ENCODE results near the gene TADA2A.

The TADA2A gene

GRCh38 chr17:37386462-37386861 lies 20.2 kb upstream of the TADA2A start:
- DNase-seq (ENCODE audit: low read depth, low spot score) = no peak
- Histone ChIP-seq H3K27me3 (ENCODE audit: insufficient read depth, insufficient read length) (no peaks in the 10 kb centered on the region), H3K9me3 (ENCODE audit: insufficient read depth, low read length) (no peaks in the 10 kb centered on the region), H3K4me1 (ENCODE audit: insufficient read depth, insufficient read length) (no peaks in the 10 kb centered on the region), H3K9ac (ENCODE audit: insufficient read length, low read depth) (no peak overlapping the region), H3K4me3 (ENCODE audit: insufficient read length, low read depth) (no peak overlapping the region), H3K36me3 (ENCODE audit: insufficient read depth, insufficient read length, low read length) (no peaks in the 10 kb centered on the region)
- no peak for TF ChIP-seq YY1 (IDR thresholded peaks at IDR 0.05; ENCODE audit: insufficient read depth, insufficient read length)
- no peak for TF ChIP-seq SUZ12 (IDR thresholded peaks at IDR 0.05; ENCODE audit: extremely low read depth, insufficient read depth, insufficient read length)
- no peak for TF ChIP-seq ZNF274 (IDR thresholded peaks at IDR 0.05; ENCODE audit: low read depth, low read length)

DNA sequence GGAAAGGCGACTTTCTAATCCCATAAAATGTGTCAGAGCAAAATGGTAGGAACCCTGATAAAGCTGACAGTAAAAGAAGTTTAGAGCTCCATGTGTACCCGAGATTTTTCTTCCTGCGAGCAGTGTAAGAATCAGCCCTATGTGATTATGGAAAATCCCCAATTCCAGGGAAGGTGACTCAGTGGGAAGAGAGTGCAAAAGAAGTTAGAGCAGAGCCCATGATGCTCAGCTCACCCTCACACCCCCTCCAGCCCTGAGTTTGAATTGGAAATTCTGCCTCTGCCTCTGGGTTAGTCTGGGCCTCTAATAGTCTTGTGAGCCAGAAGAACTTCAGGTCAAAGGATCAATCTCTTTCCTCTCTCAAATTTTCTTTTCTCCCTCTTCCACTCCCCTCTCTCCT lies 18.4 kb upstream of the TADA2A start:
- TF ChIP-seq SUZ12 (IDR thresholded peaks at IDR 0.05; ENCODE audit: extremely low read depth, insufficient read depth, insufficient read length) (no peak), ZNF274 (IDR thresholded peaks at IDR 0.05; ENCODE audit: low read depth, low read length) (no peak), YY1 (IDR thresholded peaks at IDR 0.05; ENCODE audit: insufficient read depth, insufficient read length) (no peak)
- Histone ChIP-seq H3K4me3 (ENCODE audit: insufficient read length, low read depth) (no peak overlapping the region), H3K9me3 (ENCODE audit: insufficient read depth, low read length) (no peaks in the 10 kb centered on the region), H3K4me1 (ENCODE audit: insufficient read depth, insufficient read length) (no peaks in the 10 kb centered on the region), H3K36me3 (ENCODE audit: insufficient read depth, insufficient read length, low read length) (no peaks in the 10 kb centered on the region), H3K9ac (ENCODE audit: insufficient read length, low read depth) (no peak overlapping the region), H3K27me3 (ENCODE audit: insufficient read depth, insufficient read length) (no peaks in the 10 kb centered on the region)
- DNase-seq (ENCODE audit: low read depth, low spot score) = no peak

GRCh38 chr17:37389160-37389559 lies 17.5 kb upstream of the TADA2A start:
- Histone ChIP-seq H3K9ac (ENCODE audit: insufficient read length, low read depth) (no peak overlapping the region), H3K4me3 (ENCODE audit: insufficient read length, low read depth) (no peak overlapping the region), H3K4me1 (ENCODE audit: insufficient read depth, insufficient read length) (no peaks in the 10 kb centered on the region), H3K27me3 (ENCODE audit: insufficient read depth, insufficient read length) (no peaks in the 10 kb centered on the region), H3K9me3 (ENCODE audit: insufficient read depth, low read length) (no peaks in the 10 kb centered on the region), H3K36me3 (ENCODE audit: insufficient read depth, insufficient read length, low read length) (no peaks in the 10 kb centered on the region)
- no peak for DNase-seq (ENCODE audit: low read depth, low spot score)
- TF ChIP-seq YY1 (IDR thresholded peaks at IDR 0.05; ENCODE audit: insufficient read depth, insufficient read length) (no peak), SUZ12 (IDR thresholded peaks at IDR 0.05; ENCODE audit: extremely low read depth, insufficient read depth, insufficient read length) (no peak), ZNF274 (IDR thresholded peaks at IDR 0.05; ENCODE audit: low read depth, low read length) (no peak)

DNA sequence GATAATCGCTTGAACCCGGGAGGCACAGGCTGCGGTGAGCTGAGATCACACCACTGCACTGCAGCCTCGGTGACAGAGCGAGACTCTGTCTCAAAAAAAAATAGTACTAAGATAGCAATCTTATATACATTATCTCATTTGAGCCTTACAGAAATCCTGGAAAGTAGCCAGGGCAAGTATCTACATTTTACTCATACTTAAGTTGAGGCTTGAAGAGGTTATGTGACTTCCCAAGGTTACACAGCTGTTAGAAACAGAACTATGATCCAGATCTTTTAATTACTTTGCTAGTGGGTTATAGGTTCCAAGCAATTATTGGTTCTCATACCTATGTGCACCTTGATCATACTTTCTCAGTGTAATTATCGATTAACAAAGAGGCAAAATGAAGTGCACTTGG lies 15.5 kb upstream of the TADA2A start:
- no peaks in the 10 kb centered on the region for H3K36me3 ChIP-seq (ENCODE audit: insufficient read depth, insufficient read length, low read length)
- no peak overlapping the region for H3K4me3 ChIP-seq (ENCODE audit: insufficient read length, low read depth)

DNA sequence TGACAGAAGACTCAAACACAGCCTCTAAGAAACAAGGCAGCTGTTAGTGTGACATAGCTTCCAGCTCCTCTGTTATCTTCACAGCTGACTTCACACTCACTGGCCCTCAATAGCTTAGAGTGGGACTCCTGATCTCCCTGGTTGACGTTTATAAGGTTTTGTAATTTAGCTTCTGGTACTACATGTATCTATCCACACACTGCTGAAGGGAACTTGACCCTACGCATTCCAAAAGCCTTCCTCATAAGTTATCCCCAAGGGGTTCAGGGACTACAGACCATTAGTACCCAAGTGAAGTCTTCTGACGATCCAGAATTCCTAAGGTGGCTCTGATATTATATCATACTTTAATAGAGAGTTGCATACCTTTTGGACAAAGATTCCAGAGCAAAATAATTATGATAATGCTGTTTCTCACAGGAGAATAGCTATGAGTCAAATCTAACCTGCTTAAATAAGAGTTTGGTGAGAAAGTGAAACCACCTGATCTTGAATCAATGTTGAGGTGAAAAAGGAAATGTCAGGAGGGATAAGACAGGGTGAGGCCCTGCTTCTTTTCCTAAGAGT lies 14.6 kb upstream of the TADA2A start:
- TF ChIP-seq ZNF274 (IDR thresholded peaks at IDR 0.05; ENCODE audit: low read depth, low read length) = no peak
- TF ChIP-seq YY1 (IDR thresholded peaks at IDR 0.05; ENCODE audit: insufficient read depth, insufficient read length) = no peak
- TF ChIP-seq SUZ12 (IDR thresholded peaks at IDR 0.05; ENCODE audit: extremely low read depth, insufficient read depth, insufficient read length) = no peak
- Histone ChIP-seq H3K36me3 (ENCODE audit: insufficient read depth, insufficient read length, low read length) (no peaks in the 10 kb centered on the region), H3K9ac (ENCODE audit: insufficient read length, low read depth) (no peak overlapping the region), H3K27me3 (ENCODE audit: insufficient read depth, insufficient read length) (no peaks in the 10 kb centered on the region), H3K9me3 (ENCODE audit: insufficient read depth, low read length) (no peaks in the 10 kb centered on the region), H3K4me1 (ENCODE audit: insufficient read depth, insufficient read length) (no peaks in the 10 kb centered on the region), H3K4me3 (ENCODE audit: insufficient read length, low read depth) (no peak overlapping the region)
- DNase-seq (ENCODE audit: low read depth, low spot score) = no peak

More for the DNA sequence above, 15.5 kb upstream of the TADA2A start:
- DNase-seq (ENCODE audit: low read depth, low spot score) = no peak
- Histone ChIP-seq H3K27me3 (ENCODE audit: insufficient read depth, insufficient read length) (no peaks in the 10 kb centered on the region), H3K9me3 (ENCODE audit: insufficient read depth, low read length) (no peaks in the 10 kb centered on the region), H3K4me1 (ENCODE audit: insufficient read depth, insufficient read length) (no peaks in the 10 kb centered on the region), H3K9ac (ENCODE audit: insufficient read length, low read depth) (no peak overlapping the region)
- TF ChIP-seq YY1 (IDR thresholded peaks at IDR 0.05; ENCODE audit: insufficient read depth, insufficient read length) (no peak), ZNF274 (IDR thresholded peaks at IDR 0.05; ENCODE audit: low read depth, low read length) (no peak), SUZ12 (IDR thresholded peaks at IDR 0.05; ENCODE audit: extremely low read depth, insufficient read depth, insufficient read length) (no peak)

DNA sequence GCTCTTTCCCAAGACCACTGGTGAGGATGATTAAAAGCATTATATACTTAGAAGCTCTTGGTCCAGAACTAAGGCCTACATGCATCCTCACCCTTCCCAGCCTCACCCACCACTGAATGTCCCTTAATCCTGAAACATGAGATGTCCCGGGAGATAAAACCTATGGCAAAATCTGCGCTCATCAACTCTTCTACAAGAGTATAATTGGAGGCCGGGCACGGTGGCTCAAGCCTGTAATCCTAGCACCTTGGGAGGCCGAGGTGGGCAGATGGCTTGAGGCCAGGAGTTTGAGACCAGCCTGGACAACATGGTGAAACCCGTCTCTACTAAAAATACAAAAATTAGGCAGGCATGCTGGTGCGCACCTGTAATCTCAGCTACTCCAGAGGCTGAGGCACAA lies 13.3 kb upstream of the TADA2A start:
- DNase-seq (ENCODE audit: low read depth, low spot score) = no peak
- TF ChIP-seq YY1 (IDR thresholded peaks at IDR 0.05; ENCODE audit: insufficient read depth, insufficient read length) = no peak
- TF ChIP-seq SUZ12 (IDR thresholded peaks at IDR 0.05; ENCODE audit: extremely low read depth, insufficient read depth, insufficient read length) = no peak
- Histone ChIP-seq H3K9ac (ENCODE audit: insufficient read length, low read depth) (no peak overlapping the region), H3K4me3 (ENCODE audit: insufficient read length, low read depth) (no peak overlapping the region), H3K36me3 (ENCODE audit: insufficient read depth, insufficient read length, low read length) (no peaks in the 10 kb centered on the region), H3K9me3 (ENCODE audit: insufficient read depth, low read length) (no peaks in the 10 kb centered on the region), H3K4me1 (ENCODE audit: insufficient read depth, insufficient read length) (no peaks in the 10 kb centered on the region), H3K27me3 (ENCODE audit: insufficient read depth, insufficient read length) (no peaks in the 10 kb centered on the region)

DNA sequence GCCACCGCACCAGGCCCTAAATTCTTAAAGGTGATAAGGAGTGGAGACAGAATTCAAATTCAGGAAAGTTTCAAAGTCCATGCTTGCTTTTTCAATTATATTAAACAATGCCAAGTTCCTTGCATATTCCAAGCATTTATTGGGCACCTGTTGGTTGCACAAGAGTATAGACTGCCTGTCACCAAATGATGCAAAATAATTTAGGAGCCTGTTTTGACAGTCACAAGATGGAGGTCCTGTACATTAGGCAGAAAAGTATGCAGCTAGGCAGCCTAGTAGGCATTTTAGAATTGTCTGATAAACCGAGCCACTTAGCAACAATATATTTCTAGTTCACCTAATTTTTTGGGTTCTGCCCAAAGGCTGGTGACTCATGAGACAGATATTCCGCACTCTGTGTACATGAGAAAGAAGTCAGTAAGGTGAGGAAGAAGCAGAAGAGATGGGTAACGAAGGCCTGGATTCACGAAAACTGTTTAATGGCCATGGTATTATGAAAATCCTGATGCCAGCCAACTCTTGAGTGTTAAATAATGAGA lies 7.4 kb upstream of the TADA2A start:
- H3K4me1 ChIP-seq (ENCODE audit: insufficient read depth, insufficient read length) = no peaks in the 10 kb centered on the region
- no peak overlapping the region for H3K9ac ChIP-seq (ENCODE audit: insufficient read length, low read depth)
- DNase-seq (ENCODE audit: low read depth, low spot score) = no peak
- no peaks in the 10 kb centered on the region for H3K27me3 ChIP-seq (ENCODE audit: insufficient read depth, insufficient read length)
- H3K4me3 ChIP-seq (ENCODE audit: insufficient read length, low read depth) = no peak overlapping the region
- TF ChIP-seq YY1 (IDR thresholded peaks at IDR 0.05; ENCODE audit: insufficient read depth, insufficient read length) (no peak), ZNF274 (IDR thresholded peaks at IDR 0.05; ENCODE audit: low read depth, low read length) (no peak), SUZ12 (IDR thresholded peaks at IDR 0.05; ENCODE audit: extremely low read depth, insufficient read depth, insufficient read length) (no peak)
- no peaks in the 10 kb centered on the region for H3K36me3 ChIP-seq (ENCODE audit: insufficient read depth, insufficient read length, low read length)
- H3K9me3 ChIP-seq (ENCODE audit: insufficient read depth, low read length) = no peaks in the 10 kb centered on the region

Measured in NT2/D1 (cell line).